Transverse colon (tissue), 4 donors: ENCODE results near the gene PLB1. TPM values are rescaled to one million over a fixed set of nuclear protein-coding genes. Genes with fewer than 3 reads are reported as not detected.
A peak's percentile ranks its signal among the peaks of the same experiment; 100 is the strongest.

Experiments used
- DNase-seq: peaks from one replicate; pipeline ENCODE4 v3.0.0-alpha.2; 2019
- H3K27ac ChIP-seq, 4 donors: fragments of 200-600 bp; sonication (generic); 2 replicates each; pipeline ENCODE4 v1.5.1; 2016 to 2018; ENCODE audit warnings: inconsistent platforms in 4 of 4
- H3K27me3 ChIP-seq: fragments of 200-600 bp; sonication (generic); 2 replicates; pipeline ENCODE4 v1.5.1; 2017; ENCODE audit warnings: inconsistent platforms
- H3K36me3 ChIP-seq, 4 donors: fragments of 200-600 bp; sonication (generic); 2 replicates each; pipeline ENCODE4 v1.5.1; 2017 to 2019; ENCODE audit warnings: inconsistent platforms in 4 of 4
- H3K4me1 ChIP-seq, 4 donors: fragments of 200-600 bp; sonication (generic); 2 replicates each; pipeline ENCODE4 v1.5.1; 2017 to 2020; ENCODE audit warnings: inconsistent platforms in 4 of 4
- H3K4me3 ChIP-seq, 4 donors: fragments of 200-600 bp; sonication (generic); 1 replicate in 1 of 4; 2 replicates in 3 of 4; pipeline versions ENCODE4 v1.5.1 to v1.6.1; 2017 to 2019; ENCODE audit warnings: inconsistent platforms in 4 of 4
- H3K9me3 ChIP-seq, 2 donors: fragments of 200-600 bp; sonication (generic); 2 replicates each; pipeline ENCODE4 v1.5.1; 2017 to 2019; ENCODE audit warnings: inconsistent platforms in 2 of 2
- EP300 ChIP-seq: sonication (generic); formaldehyde crosslinking; IDR thresholded peaks from one replicate; pipeline ENCODE4 v1.6.1; 2017; ENCODE audit warnings: antibody characterized with exemption, low read depth
- POLR2A ChIP-seq: fragments of 450-650 bp; IDR thresholded peaks from one replicate; pipeline ENCODE4 v1.6.1; 2016; ENCODE audit warnings: antibody characterized with exemption, mild to moderate bottlenecking, moderate library complexity
- POLR2AphosphoS5 ChIP-seq, 3 donors: sonication (generic); formaldehyde crosslinking; IDR thresholded peaks; one replicate each; pipeline ENCODE4 v1.6.1; 2016; ENCODE audit warnings: antibody characterized with exemption in 3 of 3
- WGBS, 2 donors: methylation state at CpG; one replicate each; pipeline ENCODE4 v1.1.5; 2018; ENCODE audit warnings: low coverage in 1 of 2; 5-methylcytosine and 5-hydroxymethylcytosine counted together
- in situ Hi-C, 4 donors: fragments of 200-750 bp; cut with MboI; loops; one replicate each; pipeline versions ENCODE4 v1.15.0 to v1.15.1; 2017; ENCODE audit warnings: low sequenced_read_pairs in 3 of 4, low pct_ligation_motif_present in 1 of 4, low pct_unique_long_range_greater_than_20kb in 1 of 4
- intact Hi-C: fragments of 100-400 bp; cut with DNase I; formaldehyde crosslinking; loops from one replicate; pipeline ENCODE4 v1.15.1; 2023; ENCODE audit warnings: low total_unique reads
- total RNA-seq, 4 donors: library from RNA; depleted of rRNA; stranded (reverse); fragments of >200 nt; gene quantifications; one replicate each; pipeline ENCODE4 v1.1.0, GENCODE V29; 2016
- TF ChIP-seq, protein P1 (sequence below), 5 experiments: fragments of 200-600 bp in 3 of 5; fragments of 450-650 bp in 2 of 5; sonication (generic) in 3 of 5; IDR thresholded peaks; 1 replicate in 2 of 5; 2 replicates in 3 of 5; pipeline ENCODE4 v1.5.1; 2016 to 2017; ENCODE audit warnings: antibody characterized with exemption in 5 of 5, inconsistent platforms in 3 of 5, mild to moderate bottlenecking in 2 of 5, moderate library complexity in 1 of 5

Gene PLB1
- total RNA-seq, 4 donors from 2014 or later = 0.20 to 4.2 (median 1.8) TPM

GRCh38 chr2:28621172-28622100 is 125.6 kb downstream of the PLB1 start:
- 2 to 29% methylated on average over 7 to 15 of the region's 15 CpGs for WGBS, 2 donors
- TF ChIP-seq, protein P1, sequence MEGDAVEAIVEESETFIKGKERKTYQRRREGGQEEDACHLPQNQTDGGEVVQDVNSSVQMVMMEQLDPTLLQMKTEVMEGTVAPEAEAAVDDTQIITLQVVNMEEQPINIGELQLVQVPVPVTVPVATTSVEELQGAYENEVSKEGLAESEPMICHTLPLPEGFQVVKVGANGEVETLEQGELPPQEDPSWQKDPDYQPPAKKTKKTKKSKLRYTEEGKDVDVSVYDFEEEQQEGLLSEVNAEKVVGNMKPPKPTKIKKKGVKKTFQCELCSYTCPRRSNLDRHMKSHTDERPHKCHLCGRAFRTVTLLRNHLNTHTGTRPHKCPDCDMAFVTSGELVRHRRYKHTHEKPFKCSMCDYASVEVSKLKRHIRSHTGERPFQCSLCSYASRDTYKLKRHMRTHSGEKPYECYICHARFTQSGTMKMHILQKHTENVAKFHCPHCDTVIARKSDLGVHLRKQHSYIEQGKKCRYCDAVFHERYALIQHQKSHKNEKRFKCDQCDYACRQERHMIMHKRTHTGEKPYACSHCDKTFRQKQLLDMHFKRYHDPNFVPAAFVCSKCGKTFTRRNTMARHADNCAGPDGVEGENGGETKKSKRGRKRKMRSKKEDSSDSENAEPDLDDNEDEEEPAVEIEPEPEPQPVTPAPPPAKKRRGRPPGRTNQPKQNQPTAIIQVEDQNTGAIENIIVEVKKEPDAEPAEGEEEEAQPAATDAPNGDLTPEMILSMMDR (IDR thresholded peaks at IDR 0.05) = peak; percentile 20 to 73 (median 49)
- TF ChIP-seq POLR2AphosphoS5 (IDR thresholded peaks at IDR 0.05) = peak; percentile 59 to 85 (median 84)
- peak; percentile 87 for TF ChIP-seq EP300
- peak; percentile 21 for TF ChIP-seq POLR2A
- Histone ChIP-seq H3K27me3 (no peaks in the 10 kb centered on the region), H3K27ac (peak overlapping the region; percentile 85 to 91 (median 88)), H3K36me3 (no peaks in the 10 kb centered on the region), H3K4me1 (peaks cover 42 to 69% (median 61%) of the 10 kb centered on the region in 4 donors), H3K4me3 (no peak overlapping the region), H3K9me3 (no peaks in the 10 kb centered on the region)
- intact Hi-C loops = no loop called here
- in situ Hi-C loops = loop anchor here in 1 of 4 donors (10.0 kb wide), 1 partner anchor 133 kb away; the partner anchor contains the start of gene PPP1CB
- DNase-seq = peak; percentile 80

- WGBS, 2 donors = 31 to 54% methylated on average over 2 of the region's 2 CpGs
- H3K27me3 ChIP-seq = no peaks in the 10 kb centered on the region
- H3K27ac ChIP-seq = peak overlapping the region; percentile 85 to 91 (median 88)
- intact Hi-C loops = no loop called here
- DNase-seq = no peak
- in situ Hi-C loops = loop anchor here in 1 of 4 donors (10.0 kb wide), 1 partner anchor 133 kb away; the partner anchor contains the start of gene PPP1CB
- no peaks in the 10 kb centered on the region for H3K36me3 ChIP-seq
- no peaks in the 10 kb centered on the region for H3K9me3 ChIP-seq
- peaks cover 46 to 73% (median 65%) of the 10 kb centered on the region in 4 donors for H3K4me1 ChIP-seq
- no peak for TF ChIP-seq POLR2A
- TF ChIP-seq POLR2AphosphoS5 (IDR thresholded peaks at IDR 0.05) = no peak
- TF ChIP-seq, protein P1 (IDR thresholded peaks at IDR 0.05) = no peak
- TF ChIP-seq EP300 = no peak
- H3K4me3 ChIP-seq = no peak overlapping the region
These were observed 126.2 kb downstream of the PLB1 start for GRCh38 chr2:28622101-28622499.

DNA sequence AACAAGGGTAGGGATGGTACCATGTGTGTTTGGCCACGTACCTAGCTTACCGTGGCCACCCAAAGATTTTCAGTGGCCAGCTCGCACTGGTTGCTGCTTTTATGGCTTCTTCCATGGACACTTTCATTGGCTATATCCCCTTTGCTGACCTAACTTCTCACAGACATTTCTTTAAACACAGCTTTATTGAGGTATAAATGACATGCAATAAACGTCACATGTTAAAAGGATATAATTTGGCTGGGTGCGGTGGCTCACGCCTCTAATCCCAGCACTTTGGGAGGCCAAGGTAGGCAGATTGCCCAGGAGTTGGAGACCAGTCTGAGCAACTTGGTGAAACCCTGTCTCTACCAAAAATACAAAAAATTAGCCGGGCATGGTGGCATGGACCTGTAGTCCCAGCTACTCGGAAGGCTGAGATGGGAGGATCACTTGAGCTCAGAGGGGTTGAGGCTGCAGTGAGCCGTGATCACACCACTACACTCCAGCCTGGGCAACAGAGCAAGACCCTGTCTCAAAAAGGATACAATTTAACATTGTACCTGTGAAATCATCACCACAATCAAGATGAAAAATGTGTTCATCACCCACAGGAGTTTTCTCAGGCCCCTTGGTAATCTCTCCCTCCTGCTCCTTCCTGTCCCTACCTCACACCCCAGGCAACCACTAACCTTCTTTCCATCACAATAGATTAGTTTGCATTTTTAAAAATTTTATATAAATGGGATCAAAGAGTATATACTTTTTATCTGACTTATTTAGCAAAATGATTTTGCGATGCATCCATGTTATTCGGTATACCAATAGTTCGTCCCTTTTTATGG is 127.9 kb downstream of the PLB1 start:
- Histone ChIP-seq H3K9me3 (no peaks in the 10 kb centered on the region), H3K4me3 (no peak overlapping the region), H3K27me3 (no peaks in the 10 kb centered on the region), H3K4me1 (peaks cover 46 to 85% (median 72%) of the 10 kb centered on the region in 4 donors), H3K36me3 (no peaks in the 10 kb centered on the region), H3K27ac (peak overlapping the region; percentile 85 to 91 (median 88))
- WGBS, 2 donors = 64 to 85% methylated on average over 6 to 12 of the region's 12 CpGs
- in situ Hi-C loops = loop anchor here in 1 of 4 donors (10.0 kb wide), 1 partner anchor 131 kb away; the partner anchor contains the start of gene PPP1CB
- DNase-seq = peak; percentile 75
- TF ChIP-seq EP300 (no peak), POLR2AphosphoS5 (IDR thresholded peaks at IDR 0.05) (peak; percentile 8 to 66 (median 28))
- intact Hi-C loops = no loop called here

DNA sequence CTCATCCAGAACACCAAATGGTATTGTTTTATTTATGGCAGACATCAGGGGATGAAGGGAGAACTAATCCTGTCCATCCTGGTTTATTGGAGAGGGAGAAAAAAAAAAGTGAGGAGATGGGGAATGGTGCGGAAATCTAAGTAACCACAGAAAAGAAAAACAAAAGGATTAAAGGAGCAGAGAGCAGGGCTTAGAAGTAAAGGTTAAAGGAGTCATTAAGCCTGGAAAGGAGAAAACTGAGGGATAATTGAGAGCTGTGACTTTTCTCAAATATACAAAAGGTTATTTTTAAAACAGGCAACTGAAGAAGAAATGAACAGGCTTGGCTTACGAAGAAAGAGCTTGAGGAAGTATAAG is 128.6 kb downstream of the PLB1 start:
- WGBS, 2 donors = 33 to 58% methylated on average over 2 of the region's 2 CpGs
- in situ Hi-C loops = loop anchor here in 1 of 4 donors (10.0 kb wide), 1 partner anchor 130 kb away; the partner anchor contains the start of gene PPP1CB
- DNase-seq = no peak
- Histone ChIP-seq H3K4me3 (no peak overlapping the region), H3K36me3 (no peaks in the 10 kb centered on the region), H3K4me1 (peaks cover 46 to 85% (median 72%) of the 10 kb centered on the region in 4 donors), H3K27me3 (no peaks in the 10 kb centered on the region), H3K9me3 (no peaks in the 10 kb centered on the region), H3K27ac (peak overlapping the region; percentile 85 to 91 (median 88))
- TF ChIP-seq POLR2A (no peak), POLR2AphosphoS5 (IDR thresholded peaks at IDR 0.05) (no peak), EP300 (no peak)
- TF ChIP-seq, protein P1 (IDR thresholded peaks at IDR 0.05) = no peak
- intact Hi-C loops = no loop called here
